ENCODE results near the gene PPRC1. TPM values are rescaled to one million over a fixed set of nuclear protein-coding genes. Genes with fewer than 3 reads are reported as not detected.
A peak's percentile ranks its signal among the peaks of the same experiment; 100 is the strongest.

PPRC1 gene
- total RNA-seq, 1 donor from 2014 or later: 10.0 TPM

DNA sequence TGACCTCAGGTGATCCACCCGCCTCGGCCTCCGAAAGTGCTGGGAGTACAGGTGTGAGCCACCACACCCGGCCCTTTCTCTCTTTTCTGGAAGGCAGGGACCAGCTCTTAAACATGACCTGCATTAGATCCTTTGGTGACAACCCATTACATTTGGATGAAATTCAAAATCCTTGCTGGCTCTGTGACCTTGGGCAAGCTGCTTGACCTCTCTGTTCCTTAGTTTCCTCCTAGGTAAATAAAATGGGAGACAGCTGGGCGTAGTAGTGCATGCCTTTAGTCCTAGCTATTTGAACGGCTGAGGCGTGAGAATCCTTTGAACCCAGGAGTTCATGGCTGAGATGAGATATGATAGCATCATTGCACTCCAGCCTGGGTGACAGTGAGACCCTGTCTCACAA lies 36.4 kb upstream of the PPRC1 start:
- Histone ChIP-seq H3K36me3 (ENCODE audit: control insufficient read depth, insufficient read depth, low read length) (no peaks in the 10 kb centered on the region), H3K4me3 (ENCODE audit: low read depth, low read length) (no peak overlapping the region), H3K27me3 (ENCODE audit: control insufficient read depth, insufficient read depth, low read length) (no peaks in the 10 kb centered on the region)
- TF ChIP-seq, protein P1, sequence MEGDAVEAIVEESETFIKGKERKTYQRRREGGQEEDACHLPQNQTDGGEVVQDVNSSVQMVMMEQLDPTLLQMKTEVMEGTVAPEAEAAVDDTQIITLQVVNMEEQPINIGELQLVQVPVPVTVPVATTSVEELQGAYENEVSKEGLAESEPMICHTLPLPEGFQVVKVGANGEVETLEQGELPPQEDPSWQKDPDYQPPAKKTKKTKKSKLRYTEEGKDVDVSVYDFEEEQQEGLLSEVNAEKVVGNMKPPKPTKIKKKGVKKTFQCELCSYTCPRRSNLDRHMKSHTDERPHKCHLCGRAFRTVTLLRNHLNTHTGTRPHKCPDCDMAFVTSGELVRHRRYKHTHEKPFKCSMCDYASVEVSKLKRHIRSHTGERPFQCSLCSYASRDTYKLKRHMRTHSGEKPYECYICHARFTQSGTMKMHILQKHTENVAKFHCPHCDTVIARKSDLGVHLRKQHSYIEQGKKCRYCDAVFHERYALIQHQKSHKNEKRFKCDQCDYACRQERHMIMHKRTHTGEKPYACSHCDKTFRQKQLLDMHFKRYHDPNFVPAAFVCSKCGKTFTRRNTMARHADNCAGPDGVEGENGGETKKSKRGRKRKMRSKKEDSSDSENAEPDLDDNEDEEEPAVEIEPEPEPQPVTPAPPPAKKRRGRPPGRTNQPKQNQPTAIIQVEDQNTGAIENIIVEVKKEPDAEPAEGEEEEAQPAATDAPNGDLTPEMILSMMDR (IDR thresholded peaks at IDR 0.05; ENCODE audit: insufficient read depth, low read length, severe bottlenecking): no peak
- FAIRE-seq (no peak), DNase-seq (ENCODE audit: low read depth) (no peak)

DNA sequence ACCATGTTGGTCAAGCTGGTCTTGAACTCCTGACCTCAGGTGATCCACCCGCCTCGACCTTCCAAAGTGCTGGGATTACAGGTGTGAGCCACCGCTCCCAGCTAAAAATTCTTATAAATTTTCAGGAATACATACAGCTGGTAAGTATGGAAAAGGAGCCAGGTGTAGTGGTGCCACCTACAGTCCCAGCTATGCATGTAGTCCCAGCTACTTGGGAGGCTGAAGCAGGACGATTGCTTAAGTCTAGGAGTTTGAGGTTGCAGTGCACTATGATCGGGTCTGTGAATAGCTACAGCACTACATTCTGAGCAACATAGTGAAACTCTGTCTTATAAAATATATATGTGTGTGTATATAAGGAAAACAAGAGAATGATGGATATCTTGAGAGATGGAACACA lies 31.7 kb upstream of the PPRC1 start:
- DNase-seq (ENCODE audit: low read depth) (no peak), FAIRE-seq (no peak)
- no peak overlapping the region for H3K4me3 ChIP-seq (ENCODE audit: low read depth, low read length)
- no peaks in the 10 kb centered on the region for H3K36me3 ChIP-seq (ENCODE audit: control insufficient read depth, insufficient read depth, low read length)
- TF ChIP-seq, protein P1 (IDR thresholded peaks at IDR 0.05; ENCODE audit: insufficient read depth, low read length, severe bottlenecking): peak; percentile 23
- H3K27me3 ChIP-seq (ENCODE audit: control insufficient read depth, insufficient read depth, low read length): no peaks in the 10 kb centered on the region

DNA sequence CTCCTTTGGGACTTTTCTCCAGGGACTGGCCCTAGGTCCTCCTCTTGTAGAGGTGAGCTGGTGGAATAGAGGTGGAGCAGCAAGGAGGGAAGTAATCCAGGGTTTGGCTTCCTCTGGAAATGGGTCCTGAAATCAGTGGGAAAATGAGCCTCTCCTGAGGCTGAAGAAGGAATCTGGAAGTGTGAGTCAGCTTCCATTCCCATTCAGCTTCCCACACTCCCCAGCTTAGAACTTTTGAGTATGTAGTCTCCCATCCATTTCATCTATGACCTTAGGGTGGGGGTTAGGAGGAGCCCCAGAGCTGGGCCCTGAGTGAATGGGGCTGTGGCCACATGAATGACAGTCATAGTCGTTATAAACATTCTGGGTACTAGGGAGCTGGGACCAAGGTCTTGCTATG lies 30.4 kb upstream of the PPRC1 start:
- Histone ChIP-seq H3K27me3 (ENCODE audit: control insufficient read depth, insufficient read depth, low read length) (no peaks in the 10 kb centered on the region), H3K4me3 (ENCODE audit: low read depth, low read length) (no peak overlapping the region), H3K36me3 (ENCODE audit: control insufficient read depth, insufficient read depth, low read length) (peaks cover 7% of the 10 kb centered on the region)
- DNase-seq (ENCODE audit: low read depth) (no peak), FAIRE-seq (no peak)
- TF ChIP-seq, protein P1 (IDR thresholded peaks at IDR 0.05; ENCODE audit: insufficient read depth, low read length, severe bottlenecking): no peak

DNA sequence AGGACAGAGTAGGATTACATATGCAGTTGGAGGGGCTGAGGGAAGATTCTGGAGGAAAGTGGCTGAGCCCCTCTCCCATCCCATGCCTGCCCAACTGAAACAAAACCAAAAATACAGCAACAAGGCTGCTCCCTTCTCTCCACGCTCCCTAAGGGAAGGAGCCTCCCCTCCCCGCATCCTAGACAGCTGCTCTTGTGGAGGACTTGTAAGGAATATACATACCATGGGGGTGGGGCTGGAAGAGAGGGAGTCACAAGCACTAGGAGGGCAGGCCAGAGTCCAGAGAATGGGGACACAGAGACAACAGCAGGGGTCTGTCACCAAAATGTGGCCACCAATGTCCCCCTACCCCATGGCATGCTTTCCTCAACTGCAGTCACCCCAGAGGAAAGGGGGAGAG lies 25.8 kb upstream of the PPRC1 start:
- Histone ChIP-seq H3K36me3 (ENCODE audit: control insufficient read depth, insufficient read depth, low read length) (peaks cover 48% of the 10 kb centered on the region), H3K4me3 (ENCODE audit: low read depth, low read length) (no peak overlapping the region), H3K27me3 (ENCODE audit: control insufficient read depth, insufficient read depth, low read length) (no peaks in the 10 kb centered on the region)
- TF ChIP-seq, protein P1 (IDR thresholded peaks at IDR 0.05; ENCODE audit: insufficient read depth, low read length, severe bottlenecking): no peak
- DNase-seq (ENCODE audit: low read depth): no peak
- FAIRE-seq: no peak

DNA sequence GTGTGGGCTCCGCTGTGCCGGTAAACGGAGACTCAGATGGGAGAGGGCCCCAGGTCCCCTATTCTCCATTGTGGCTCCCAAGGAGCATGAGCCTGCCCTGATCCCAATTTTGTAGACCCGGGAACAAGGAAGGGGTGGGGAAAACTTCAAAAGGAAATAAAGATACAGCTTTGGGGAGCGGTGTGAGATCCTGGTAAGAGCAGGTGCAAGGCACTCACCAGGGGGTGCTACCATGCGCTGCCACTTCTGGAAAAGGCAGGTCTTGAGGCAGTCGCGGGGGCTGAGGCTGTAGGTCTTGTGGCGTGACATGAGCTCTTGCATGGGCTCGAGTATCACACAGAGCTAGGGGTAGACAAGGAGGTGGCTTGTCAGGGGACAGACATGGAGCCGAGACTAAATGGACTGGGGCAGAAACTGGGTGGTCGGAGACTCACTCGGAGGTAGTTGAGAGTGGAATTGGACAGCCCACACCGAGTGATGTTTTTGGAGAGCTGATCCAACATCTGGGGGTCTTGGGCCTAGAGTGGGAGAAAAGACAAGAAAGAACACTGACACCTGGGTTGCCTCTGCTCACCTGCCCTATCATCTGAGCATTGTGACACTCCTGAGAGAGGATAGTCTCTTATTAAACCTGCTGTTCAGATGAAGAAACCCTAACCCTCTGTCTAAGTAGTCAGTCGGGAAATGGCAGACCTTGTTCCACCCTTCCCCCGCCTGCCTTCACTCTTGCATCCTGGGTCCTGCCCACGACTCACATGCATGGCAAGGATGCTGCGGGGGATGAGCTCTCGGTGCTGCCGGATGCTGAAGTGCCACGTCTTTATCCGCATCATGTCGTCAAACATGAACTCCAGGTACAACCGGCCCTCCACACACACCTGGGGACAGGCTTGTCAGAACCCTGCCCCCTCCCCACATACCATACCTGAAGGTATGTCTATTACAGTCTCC lies 23.4 kb upstream of the PPRC1 start:
- DNase-seq (ENCODE audit: low read depth) (no peak), FAIRE-seq (no peak)
- TF ChIP-seq, protein P1 (IDR thresholded peaks at IDR 0.05; ENCODE audit: insufficient read depth, low read length, severe bottlenecking): no peak
- Histone ChIP-seq H3K4me3 (ENCODE audit: low read depth, low read length) (no peak overlapping the region), H3K27me3 (ENCODE audit: control insufficient read depth, insufficient read depth, low read length) (no peaks in the 10 kb centered on the region), H3K36me3 (ENCODE audit: control insufficient read depth, insufficient read depth, low read length) (peaks cover 49% of the 10 kb centered on the region)
